OCI-LY7 (cell line): Measurements from ENCODE around the gene RIN1. TPM values are rescaled to one million over a fixed set of nuclear protein-coding genes. Genes with fewer than 3 reads are reported as not detected.

ENCODE experiments used
- BruUV-seq: library from RNA; stranded (reverse); fragments of 400-500 nt; replicated peaks from 2 replicates; lab custom pipeline; 2021; lab: Mats Ljungman, UMichigan
- CTCF ChIA-PET: fragments of 300-600 bp; sonication (Branson Sonifier 250); formaldehyde crosslinking; loops from one replicate; lab custom pipeline; 2022; ENCODE audit warnings: antibody characterized with exemption; ENCODE audit not compliant: unreplicated experiment; lab: Charles Lee
- POLR2A ChIA-PET: fragments of 300-600 bp; sonication (Branson Sonifier 250); formaldehyde crosslinking; loops from one replicate; lab custom pipeline; 2022; ENCODE audit warnings: antibody characterized with exemption; lab: Charles Lee
- DNase-seq: peaks from one replicate; pipeline ENCODE4 v3.0.0-alpha.2; 2015; ENCODE audit warnings: low spot score
- H2AFZ ChIP-seq: fragments of 200-600 bp; sonication (generic), shearing (Covaris generic); 2 replicates; pipeline ENCODE4 v1.6.1; 2014; ENCODE audit warnings: mild to moderate bottlenecking, antibody characterized with exemption, low read length, moderate library complexity
- H3K27ac ChIP-seq: fragments of 200-600 bp; sonication (generic); 2 replicates; pipeline ENCODE4 v1.5.1; 2014; ENCODE audit warnings: mixed run types, low read depth, mild to moderate bottlenecking, moderate library complexity, low read length, inconsistent platforms; ENCODE audit not compliant: poor library complexity, severe bottlenecking
- H3K36me3 ChIP-seq: fragments of 200-600 bp; sonication (generic); 2 replicates; pipeline ENCODE4 v1.6.1; 2014; ENCODE audit warnings: mild to moderate bottlenecking, antibody characterized with exemption, low read length, moderate library complexity, mixed read lengths; ENCODE audit not compliant: insufficient read depth
- H3K4me1 ChIP-seq: fragments of 200-600 bp; sonication (generic); 2 replicates; pipeline ENCODE4 v1.5.1; 2014; ENCODE audit warnings: mild to moderate bottlenecking, low read length; ENCODE audit not compliant: insufficient read depth, poor library complexity, severe bottlenecking
- H3K4me2 ChIP-seq: fragments of 200-600 bp; sonication (generic); 2 replicates; pipeline ENCODE4 v1.6.1; 2014; ENCODE audit warnings: mild to moderate bottlenecking, low read length
- H3K4me3 ChIP-seq: fragments of 200-600 bp; sonication (generic); 2 replicates; pipeline ENCODE4 v1.5.1; 2014; ENCODE audit warnings: mild to moderate bottlenecking, low read depth, low read length; ENCODE audit not compliant: poor library complexity, severe bottlenecking
- H3K79me2 ChIP-seq: fragments of 200-600 bp; sonication (generic); 2 replicates; pipeline ENCODE4 v1.6.1; 2016; ENCODE audit warnings: low read depth, mild to moderate bottlenecking, low read length, moderate library complexity, mixed read lengths; ENCODE audit not compliant: insufficient read depth
- H3K9me2 ChIP-seq: fragments of 200-600 bp; sonication (generic); 2 replicates; pipeline ENCODE4 v1.6.1; 2016; ENCODE audit warnings: mild to moderate bottlenecking, low read length, mixed read lengths; ENCODE audit not compliant: insufficient read depth
- H3K9me3 ChIP-seq: fragments of 200-600 bp; sonication (generic); 2 replicates; pipeline ENCODE4 v1.6.1; 2014; ENCODE audit warnings: mild to moderate bottlenecking, mixed run types, low read length, mixed read lengths
- H4K20me1 ChIP-seq: fragments of 200-600 bp; sonication (generic); 2 replicates; pipeline ENCODE4 v1.6.1; 2014; ENCODE audit warnings: mild to moderate bottlenecking, antibody characterized with exemption, low read length, moderate library complexity, mixed read lengths; ENCODE audit not compliant: insufficient read depth
- CTCF ChIP-seq: fragments of 200-600 bp; sonication (generic); conservative IDR thresholded peaks from 2 replicates; pipeline ENCODE4 v1.5.1; 2014; ENCODE audit warnings: mild to moderate bottlenecking, antibody characterized with exemption, low read length, moderate library complexity, mixed read lengths
- EZH2phosphoT487 ChIP-seq: fragments of 200-600 bp; sonication (generic); IDR thresholded peaks from 2 replicates; pipeline ENCODE4 v1.6.1; 2018; ENCODE audit warnings: low read depth, borderline replicate concordance, mild to moderate bottlenecking, mixed run types, antibody characterized with exemption, low read length, moderate library complexity, mixed read lengths
- intact Hi-C: fragments of 100-400 bp; cut with micrococcal nuclease; formaldehyde crosslinking; loops from one replicate; pipeline ENCODE4 v1.10.0; 2022; ENCODE audit not compliant: unreplicated experiment
- total RNA-seq, 2 experiments: library from RNA; depleted of rRNA in 1 of 2; stranded (reverse); fragments of >200 nt in 1 of 2; shearing (Covaris generic) in 1 of 2; gene quantifications; 2 replicates each; pipeline ENCODE4 v1.2.3, GENCODE V29; 2014 to 2022

Gene RIN1
- total RNA-seq, 2 experiments from 2014 or later, result 1.6 to 2.9 TPM

- POLR2A ChIA-PET, result no interaction called here
- intact Hi-C loops, result no loop called here
- H2AFZ ChIP-seq, result no peak overlapping the region
- H3K4me2 ChIP-seq, result no peak overlapping the region
- TF ChIP-seq CTCF, result no peak
- no peak overlapping the region for H3K4me3 ChIP-seq
- no peak for DNase-seq
- H3K36me3 ChIP-seq, result peaks cover 32% of the 10 kb centered on the region
- H4K20me1 ChIP-seq, result no peaks in the 10 kb centered on the region
- no TSS peak for BruUV-seq
- H3K9me2 ChIP-seq, result no peaks in the 10 kb centered on the region
- no peaks in the 10 kb centered on the region for H3K9me3 ChIP-seq
- CTCF ChIA-PET, result interaction anchor here (1.4 kb wide), 1 partner anchor 24 kb away, joined by 4 read pairs; no protein-coding TSS in a partner anchor
- H3K79me2 ChIP-seq, result no peaks in the 10 kb centered on the region
- H3K4me1 ChIP-seq, result peaks cover 14% of the 10 kb centered on the region
- no peak overlapping the region for H3K27ac ChIP-seq
Observed at GRCh38 chr11:66334605-66335442, 1.4 kb downstream of the RIN1 start.

GRCh38 chr11:66333896-66334604, 2.2 kb downstream of the RIN1 start:
- Histone ChIP-seq H3K4me2 (no peak overlapping the region), H3K79me2 (no peaks in the 10 kb centered on the region), H3K36me3 (peaks cover 25% of the 10 kb centered on the region), H4K20me1 (no peaks in the 10 kb centered on the region), H3K9me3 (no peaks in the 10 kb centered on the region), H3K27ac (no peak overlapping the region), H3K4me1 (peaks cover 15% of the 10 kb centered on the region), H3K4me3 (no peak overlapping the region), H3K9me2 (no peaks in the 10 kb centered on the region), H2AFZ (no peak overlapping the region)
- TF ChIP-seq CTCF (no peak), EZH2phosphoT487 (no peak)
- no peak for DNase-seq
- ChIA-PET CTCF (interaction anchor here (1.4 kb wide), 1 partner anchor 23 kb away, joined by 4 read pairs; no protein-coding TSS in a partner anchor), POLR2A (interaction anchor here (0.5 kb wide), 1 partner anchor 696 kb away, joined by 3 read pairs; the partner anchor contains the start of gene SIPA1)
- intact Hi-C loops, result no loop called here
- BruUV-seq, result no TSS peak
